HG02970 (cell line): ENCODE data around the gene TRRAP.
"Not testable (repeated sequence)": the region's sequence is repeated elsewhere in the genome, so short reads cannot be mapped to it uniquely, and the experiment has no call there.

ENCODE experiments used
- ATAC-seq: cut with Tn5 transposase; IDR thresholded peaks from one replicate; pipeline ENCODE4 v1.9.1; 2021; ENCODE audit warnings: mild to moderate bottlenecking, moderate library complexity, moderate number of reproducible peaks; ENCODE audit not compliant: unreplicated experiment, low FRiP score

Gene TRRAP

GRCh38 chr7:99040104-99040958 lies 162.0 kb downstream of the TRRAP start:
- no peak for ATAC-seq

GRCh38 chr7:99041526-99041925 lies 163.2 kb downstream of the TRRAP start:
- ATAC-seq: no peak

GRCh38 chr7:99042957-99043356 lies 164.6 kb downstream of the TRRAP start:
- no peak for ATAC-seq

GRCh38 chr7:99044858-99045257 lies 166.5 kb downstream of the TRRAP start:
- ATAC-seq: not testable (repeated sequence)

GRCh38 chr7:99046262-99046661 lies 167.9 kb downstream of the TRRAP start:
- ATAC-seq: not testable (repeated sequence)

- ATAC-seq: no peak
These were observed 168.4 kb downstream of the TRRAP start for GRCh38 chr7:99046722-99047121.

GRCh38 chr7:99047526-99048077 lies 169.3 kb downstream of the TRRAP start:
- no peak for ATAC-seq

GRCh38 chr7:99050971-99051370 lies 172.6 kb downstream of the TRRAP start:
- ATAC-seq: no peak

- no peak for ATAC-seq
These were observed 176.4 kb downstream of the TRRAP start for GRCh38 chr7:99054781-99055180.

GRCh38 chr7:99061001-99061776 lies 182.9 kb downstream of the TRRAP start:
- no peak for ATAC-seq
